Omental fat pad (tissue), 4 donors: ENCODE data around the gene COL5A3. TPM values are rescaled to one million over a fixed set of nuclear protein-coding genes. Genes with fewer than 3 reads are reported as not detected.

Experiments
- ATAC-seq: fragments of 150-250 bp; one replicate; pipeline ENCODE4 v1.9.1; 2016; ENCODE audit warnings: mild to moderate bottlenecking, moderate library complexity; ENCODE audit not compliant: low FRiP score
- DNase-seq: peaks from one replicate; pipeline ENCODE4 v3.0.0-alpha.2; 2019; ENCODE audit warnings: low spot score
- CTCF ChIP-seq, 3 donors: fragments of 450-650 bp; IDR thresholded peaks; one replicate each; pipeline ENCODE4 v1.5.1; 2016 to 2017; ENCODE audit warnings: antibody characterized with exemption in 3 of 3, mild to moderate bottlenecking in 3 of 3, moderate library complexity in 2 of 3
- total RNA-seq, 4 donors: library from RNA; depleted of rRNA; stranded (reverse); fragments of >200 nt; gene quantifications; one replicate each; pipeline ENCODE4 v1.1.0, GENCODE V29; 2016

Gene COL5A3
- total RNA-seq, 4 donors from 2014 or later: 11.5 to 74.1 (median 25.0) TPM

- no peak for TF ChIP-seq CTCF (IDR thresholded peaks at IDR 0.05)
- ATAC-seq (no peak), DNase-seq (no peak)
These were observed 1.7 kb upstream of the COL5A3 start for GRCh38 chr19:10011974-10012373.

- TF ChIP-seq CTCF (IDR thresholded peaks at IDR 0.05): no peak
These were observed 635 bp upstream of the COL5A3 start for GRCh38 chr19:10010939-10011338.

GRCh38 chr19:10009714-10010224 is 535 bp downstream of the COL5A3 start:
- DNase-seq: no peak
- no peak for ATAC-seq
- TF ChIP-seq CTCF (IDR thresholded peaks at IDR 0.05): no peak

More at GRCh38 chr19:10010939-10011338, 635 bp upstream of the COL5A3 start:
- ATAC-seq (no peak), DNase-seq (no peak)

GRCh38 chr19:10008184-10008765 is 2.0 kb downstream of the COL5A3 start:
- TF ChIP-seq CTCF (IDR thresholded peaks at IDR 0.05): no peak
- ATAC-seq (no peak), DNase-seq (no peak)

- no peak for ATAC-seq
- DNase-seq: no peak
- no peak for TF ChIP-seq CTCF (IDR thresholded peaks at IDR 0.05)
These were observed 2.7 kb downstream of the COL5A3 start for GRCh38 chr19:10007371-10008183.

GRCh38 chr19:10006752-10007323 is 3.5 kb downstream of the COL5A3 start:
- no peak for DNase-seq

More at GRCh38 chr19:10006752-10007323, 3.5 kb downstream of the COL5A3 start:
- ATAC-seq: no peak
- TF ChIP-seq CTCF (IDR thresholded peaks at IDR 0.05): no peak
